SKM-1 (cell line): ENCODE results near the gene PDE3A.
"Not testable (repeated sequence)": the region's sequence is repeated elsewhere in the genome, so short reads cannot be mapped to it uniquely, and the experiment has no call there.

Experiments used
- DNase-seq: peaks from one replicate; lab custom pipeline; 2025; ENCODE audit not compliant: unreplicated experiment; lab: John Stamatoyannopoulos, UW

Gene PDE3A

DNA sequence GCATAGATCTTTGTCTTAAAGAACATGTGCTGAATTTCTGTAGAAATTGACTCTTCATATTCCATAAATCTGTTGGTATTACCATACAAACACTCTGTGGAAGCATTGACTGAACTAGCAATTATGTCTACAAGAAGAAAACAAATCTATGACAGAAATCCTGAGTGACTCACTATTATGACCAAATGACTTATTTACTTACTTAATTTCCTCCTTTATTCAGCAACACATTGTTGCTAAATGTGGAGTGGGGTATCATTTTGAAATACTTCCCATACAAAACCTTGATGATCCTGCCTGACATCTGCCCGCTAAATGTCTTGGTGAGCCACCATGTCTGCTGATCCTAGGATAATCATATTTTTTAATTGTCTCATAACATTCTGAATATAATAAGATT, 227.7 kb downstream of the PDE3A start:
- no peak for DNase-seq

DNA sequence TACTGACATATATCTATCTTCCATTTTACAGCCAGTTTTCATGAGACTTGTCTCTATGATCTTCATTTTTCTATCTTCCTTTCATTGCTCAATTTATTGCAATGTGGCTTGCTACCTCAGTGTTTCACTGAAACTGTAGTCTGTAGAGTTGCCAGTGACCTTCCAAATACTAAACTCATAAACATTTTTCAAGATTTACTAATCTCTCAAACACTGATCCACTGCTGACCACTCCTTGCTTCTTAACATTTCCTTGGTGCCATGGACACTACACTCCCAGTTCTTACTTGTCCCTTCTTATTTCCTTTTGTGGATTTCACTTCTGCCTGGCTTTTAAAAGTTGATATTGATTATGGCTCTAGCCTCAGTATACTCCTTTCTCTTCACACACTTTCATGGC, 231.4 kb downstream of the PDE3A start:
- no peak for DNase-seq

DNA sequence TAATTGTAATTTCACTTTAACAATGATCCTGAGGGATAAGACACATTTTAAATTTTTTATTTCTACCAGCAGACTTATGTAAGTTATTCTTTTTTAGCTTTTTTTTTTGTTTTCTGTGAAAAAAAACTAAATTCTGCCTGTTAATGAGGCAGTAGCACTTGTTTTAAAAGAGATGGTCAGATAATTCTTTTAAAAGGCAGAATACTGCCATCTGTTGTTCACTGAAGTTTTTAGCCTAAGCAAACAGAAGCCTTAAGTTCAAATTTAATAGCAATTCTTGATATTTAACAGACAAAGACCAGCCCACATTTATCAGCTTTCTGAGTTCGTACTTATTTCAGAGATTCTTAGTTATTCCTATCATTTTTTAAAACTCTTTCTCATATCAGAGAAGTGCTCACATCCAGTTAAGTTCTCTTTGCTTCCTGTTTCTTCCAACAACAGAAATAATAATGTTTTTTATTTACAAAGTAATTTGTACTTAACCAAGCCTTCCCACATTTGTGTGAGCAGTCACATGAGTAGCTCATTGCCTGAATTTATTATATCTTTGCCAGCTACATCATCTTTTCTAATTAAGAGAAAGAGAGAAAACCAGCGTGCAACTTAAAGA, 233.4 kb downstream of the PDE3A start:
- no peak for DNase-seq

DNA sequence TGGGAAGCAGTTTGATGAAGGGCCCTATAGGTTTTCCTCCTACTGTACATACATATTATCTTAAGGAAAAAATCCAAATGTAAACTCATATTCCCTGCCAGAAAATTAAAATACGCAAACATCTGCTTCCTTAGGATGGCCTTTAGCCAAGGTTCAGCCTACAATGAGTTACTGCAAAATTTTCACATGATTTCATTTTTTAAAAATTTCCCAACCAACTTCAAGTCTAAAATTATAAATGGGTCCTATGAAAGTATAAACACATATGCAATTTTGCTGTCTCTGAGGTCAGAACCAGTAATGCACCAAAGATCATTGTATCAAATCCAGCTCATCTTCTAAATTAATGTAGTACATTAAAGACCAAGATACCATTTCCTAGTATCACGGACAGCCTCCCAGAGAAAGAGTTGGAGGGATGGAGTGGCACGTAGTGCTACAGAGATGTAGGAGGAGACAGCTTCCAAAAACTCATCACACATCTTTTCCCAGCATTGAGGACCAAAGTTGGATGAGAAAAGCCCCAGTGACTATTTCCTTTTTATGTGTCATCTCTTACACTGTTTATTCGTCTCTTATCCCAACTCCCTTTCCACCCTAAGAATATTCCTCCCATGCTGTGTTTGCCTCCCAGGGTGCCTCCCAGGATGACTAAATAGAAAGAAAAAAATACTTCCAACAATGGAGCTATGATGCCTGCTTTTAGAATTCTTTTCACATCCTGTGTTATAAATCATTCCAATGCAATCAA, 234.5 kb downstream of the PDE3A start:
- no peak for DNase-seq

DNA sequence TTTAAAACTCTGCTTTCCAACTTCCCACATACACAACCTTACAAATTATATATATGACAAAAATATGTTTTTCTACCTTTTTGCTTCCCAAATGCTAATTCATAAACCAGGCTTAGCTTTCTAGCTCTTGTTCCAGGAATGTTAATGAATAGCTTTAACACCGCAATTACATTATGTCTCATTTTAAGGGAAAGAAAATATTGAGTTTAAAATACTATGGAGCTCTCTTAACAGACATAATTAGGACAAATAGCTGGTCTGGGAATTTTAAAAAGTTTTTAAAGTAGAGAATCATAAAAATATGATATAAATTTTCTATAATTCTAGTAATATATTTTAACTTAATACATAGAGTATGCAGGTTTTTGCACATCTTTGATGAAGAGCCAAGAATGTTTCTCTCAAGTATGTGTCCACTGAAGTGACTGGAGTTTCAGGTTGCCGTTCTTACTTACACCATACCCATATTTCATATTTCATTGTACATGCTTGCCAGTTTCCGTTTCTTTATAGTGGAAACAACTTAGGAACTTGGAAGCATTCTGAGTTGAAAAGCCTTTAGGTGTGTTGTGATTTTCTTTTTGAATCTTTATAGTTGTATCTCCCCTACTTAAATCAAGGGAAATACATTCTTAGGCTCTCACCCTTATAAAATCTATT, 236.2 kb downstream of the PDE3A start:
- no peak for DNase-seq

DNA sequence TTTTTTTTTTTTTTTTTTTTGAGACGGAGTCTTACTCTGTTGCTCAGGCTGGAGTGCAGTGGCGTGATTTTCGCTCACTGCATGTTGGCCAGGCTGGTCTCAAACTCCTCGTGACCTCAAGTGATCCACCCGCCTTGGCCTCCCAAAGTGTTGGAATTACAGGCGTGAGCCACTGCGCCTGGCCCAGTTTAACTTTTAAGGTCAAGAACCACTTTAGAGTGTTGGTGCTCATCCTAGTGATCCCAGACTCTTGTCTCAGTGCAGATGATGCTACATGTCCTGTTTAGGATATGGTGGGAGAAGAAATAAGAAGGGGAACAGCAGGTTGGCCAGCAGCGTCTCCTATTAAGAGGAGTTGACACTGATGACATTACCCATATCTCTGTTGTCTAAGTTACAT, 246.7 kb downstream of the PDE3A start:
- not testable (repeated sequence) for DNase-seq

DNA sequence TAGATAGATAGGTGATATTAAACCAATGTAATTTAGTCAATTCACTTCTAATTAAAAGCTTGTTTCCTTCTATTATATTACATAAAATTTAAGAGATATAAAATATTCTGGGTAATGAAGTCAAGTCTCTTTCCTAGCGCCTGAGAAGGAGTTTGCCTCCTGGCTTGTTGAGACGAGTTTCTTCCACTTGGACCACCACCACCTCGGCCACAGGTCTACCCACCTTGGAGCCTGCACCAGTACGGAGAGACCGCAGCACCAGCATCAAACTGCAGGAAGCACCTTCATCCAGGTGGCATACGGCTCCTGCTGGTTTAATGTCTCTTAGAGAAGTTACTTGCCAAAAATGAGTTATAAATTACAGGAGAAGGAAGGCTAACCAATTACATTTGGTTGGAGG, 247.8 kb downstream of the PDE3A start:
- DNase-seq: no peak

DNA sequence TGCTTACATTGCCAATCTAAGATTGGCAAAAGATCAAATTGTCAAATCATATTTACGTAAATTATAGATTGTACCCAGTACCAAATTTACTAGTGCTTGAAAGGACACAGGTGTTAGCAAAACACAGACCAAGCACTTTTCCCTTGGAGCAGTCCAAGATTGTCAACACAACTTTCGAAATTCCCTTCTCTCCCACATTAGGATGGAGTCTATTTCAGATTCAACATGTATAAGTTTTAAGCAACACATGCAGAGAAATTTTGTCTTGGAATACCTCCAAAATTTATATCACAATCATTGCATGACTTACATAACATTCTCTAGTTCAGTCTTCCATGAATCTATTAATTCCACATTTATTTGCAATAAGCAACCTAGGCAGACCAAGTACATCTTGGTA, 251.9 kb downstream of the PDE3A start:
- no peak for DNase-seq

DNA sequence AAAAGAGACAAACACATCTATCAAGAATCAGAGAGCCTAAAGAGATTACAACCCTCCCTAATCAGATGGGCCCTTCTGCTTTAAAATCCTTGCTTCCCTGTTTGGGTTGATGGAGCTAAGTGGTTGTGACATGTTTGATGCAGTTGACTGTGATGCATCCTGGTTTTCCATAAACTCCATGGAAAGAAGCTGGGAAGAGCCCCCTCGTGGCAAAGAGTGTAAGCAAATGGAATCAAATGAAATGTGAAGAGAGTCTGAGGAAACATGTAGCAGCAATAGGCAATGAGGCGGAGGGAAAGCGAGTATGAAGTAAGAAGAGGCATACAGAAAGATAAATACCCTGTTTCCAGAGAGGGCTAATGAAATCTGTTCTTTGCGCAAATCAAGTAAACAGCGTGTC, 256.4 kb downstream of the PDE3A start:
- DNase-seq: no peak

DNA sequence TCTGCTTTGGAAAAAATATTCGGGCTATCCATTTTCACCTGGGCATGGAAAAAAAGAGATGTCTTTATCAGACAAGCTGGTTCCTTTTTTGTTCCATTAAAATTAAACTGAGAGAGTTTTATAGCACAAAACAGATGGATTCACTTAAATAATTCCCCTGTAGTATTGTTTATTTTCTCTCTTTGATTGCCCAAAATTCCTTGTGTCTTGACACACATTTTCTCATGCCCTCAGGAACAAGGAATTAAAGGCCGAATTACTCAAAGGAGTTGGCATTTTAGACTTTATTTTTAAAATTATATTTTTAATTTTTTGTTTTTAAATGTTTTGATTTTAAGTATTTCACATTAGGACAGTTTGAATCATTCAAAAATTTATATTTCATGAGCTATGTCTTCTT, 257.2 kb downstream of the PDE3A start:
- no peak for DNase-seq

DNA sequence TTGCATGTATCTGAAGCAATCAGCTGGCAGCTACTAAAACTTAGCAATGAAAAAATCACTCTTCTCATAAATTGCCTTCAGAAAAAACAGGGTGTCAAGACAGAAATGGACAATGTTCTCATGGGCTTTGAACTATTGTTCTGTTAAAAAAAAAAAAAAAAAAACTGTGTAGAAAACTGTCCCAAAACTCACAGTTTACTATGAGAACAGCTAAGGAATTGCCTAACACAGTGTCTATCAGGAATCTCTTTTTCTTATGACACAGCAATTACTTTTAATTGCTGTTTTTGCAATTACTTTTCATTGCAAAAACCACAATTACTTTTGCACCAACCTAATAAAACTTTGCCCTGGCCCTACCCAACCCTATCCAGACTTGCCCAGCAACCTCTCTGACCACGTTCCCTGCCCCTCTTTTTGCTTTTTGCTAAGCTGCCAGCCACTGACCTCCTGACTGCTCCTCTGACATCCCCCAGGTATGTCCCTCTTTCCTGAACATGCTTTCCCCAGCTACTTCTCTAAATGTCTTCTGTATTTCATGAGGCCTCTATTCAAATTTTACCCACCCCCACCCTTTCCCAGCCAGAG, 258.8 kb downstream of the PDE3A start:
- peak; percentile 19 for DNase-seq

DNA sequence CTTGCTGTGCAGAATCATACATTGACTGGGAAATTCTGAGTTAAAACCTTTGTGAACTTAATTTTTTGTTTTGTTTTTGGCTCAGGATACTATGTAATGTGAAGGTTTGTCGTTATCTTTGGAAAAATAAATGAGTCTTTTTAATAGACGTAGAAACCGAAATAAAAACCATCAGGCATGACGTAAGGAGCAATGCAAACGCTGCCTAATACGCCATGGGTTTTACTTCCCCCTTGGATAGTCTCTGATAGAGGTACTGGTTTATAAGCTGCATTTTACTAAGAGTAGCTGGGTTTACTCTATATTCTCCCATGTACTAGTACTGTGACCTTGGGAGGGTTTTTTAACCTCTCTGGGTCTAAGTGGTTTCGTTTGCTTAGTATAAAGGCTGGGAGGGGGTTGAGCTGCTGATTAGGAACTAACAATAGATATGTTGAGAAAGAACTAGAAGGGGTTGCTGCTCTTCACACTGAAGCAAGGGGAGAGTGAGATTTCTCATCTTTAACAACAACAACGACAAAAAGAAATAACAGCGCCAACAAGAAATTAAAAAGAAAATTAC, 260.0 kb downstream of the PDE3A start:
- DNase-seq: no peak

DNA sequence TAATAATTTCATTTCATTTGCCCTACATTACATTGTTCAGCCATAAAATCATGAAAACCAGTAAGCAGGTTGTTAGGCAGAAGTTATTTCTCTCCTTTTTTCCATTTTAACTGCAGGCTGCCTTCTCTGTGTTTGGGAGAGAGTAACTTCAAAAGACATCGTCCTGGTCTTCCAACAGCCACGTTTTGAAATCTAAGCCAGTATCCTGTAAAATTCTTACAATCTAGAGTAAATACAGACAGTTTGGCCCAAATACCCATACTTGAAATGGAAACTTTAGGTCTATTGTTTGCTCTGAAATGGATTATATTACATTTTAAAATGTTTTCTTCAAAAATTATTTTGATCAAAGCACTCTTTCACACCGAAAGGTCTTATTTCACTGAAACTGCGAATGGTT, 260.7 kb downstream of the PDE3A start:
- no peak for DNase-seq

DNA sequence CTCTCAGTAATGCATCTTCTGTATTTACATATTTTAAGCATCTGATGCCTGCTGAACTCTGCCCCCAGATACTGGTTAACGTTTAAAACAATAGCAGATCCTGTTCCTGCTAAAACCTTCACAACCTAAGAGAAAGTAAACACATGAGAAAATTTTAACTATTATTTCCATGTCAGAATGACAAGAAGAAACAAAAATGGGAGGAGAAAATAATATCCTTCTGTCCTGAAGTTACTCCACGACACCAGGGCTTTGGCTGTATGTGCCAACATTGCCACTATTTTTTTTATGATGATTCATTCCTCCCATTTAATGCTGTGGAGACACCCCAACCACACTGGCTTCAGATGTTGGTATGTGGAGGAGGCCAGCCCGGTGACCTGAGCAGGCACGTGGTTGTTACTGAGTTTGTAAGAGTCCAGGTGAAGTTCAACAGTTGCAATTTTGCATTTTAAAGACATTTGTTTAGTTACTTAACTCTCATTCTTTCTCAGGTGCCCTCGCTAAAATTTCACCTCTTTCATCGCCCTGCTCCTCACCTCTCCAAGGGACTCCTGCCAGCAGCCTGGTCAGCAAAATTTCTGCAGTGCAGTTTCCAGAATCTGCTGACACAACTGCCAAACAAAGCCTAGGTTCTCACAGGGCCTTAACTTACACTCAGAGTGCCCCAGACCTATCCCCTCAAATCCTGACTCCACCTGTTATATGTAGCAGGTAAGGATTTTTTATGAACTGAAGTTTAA, 261.2 kb downstream of the PDE3A start:
- no peak for DNase-seq

DNA sequence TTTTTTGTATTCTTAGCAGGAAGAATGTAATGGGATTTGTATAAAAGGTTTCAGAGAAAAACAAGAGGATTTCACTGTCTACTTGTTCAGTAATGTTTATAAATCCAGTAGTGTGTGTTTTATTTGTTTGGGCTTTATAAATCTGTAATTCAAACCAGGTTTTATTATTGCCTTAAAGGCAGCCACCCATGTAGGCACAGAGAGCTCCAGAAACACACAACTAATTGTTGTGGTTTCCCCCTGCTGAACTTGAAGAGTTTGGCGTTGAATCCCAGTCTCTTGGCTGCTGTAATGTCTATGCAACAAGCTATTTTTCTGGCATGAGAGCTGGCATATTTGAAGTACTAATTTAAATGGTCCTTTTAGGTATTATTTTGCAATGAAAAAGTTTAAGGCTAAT, 263.4 kb downstream of the PDE3A start:
- DNase-seq: no peak

DNA sequence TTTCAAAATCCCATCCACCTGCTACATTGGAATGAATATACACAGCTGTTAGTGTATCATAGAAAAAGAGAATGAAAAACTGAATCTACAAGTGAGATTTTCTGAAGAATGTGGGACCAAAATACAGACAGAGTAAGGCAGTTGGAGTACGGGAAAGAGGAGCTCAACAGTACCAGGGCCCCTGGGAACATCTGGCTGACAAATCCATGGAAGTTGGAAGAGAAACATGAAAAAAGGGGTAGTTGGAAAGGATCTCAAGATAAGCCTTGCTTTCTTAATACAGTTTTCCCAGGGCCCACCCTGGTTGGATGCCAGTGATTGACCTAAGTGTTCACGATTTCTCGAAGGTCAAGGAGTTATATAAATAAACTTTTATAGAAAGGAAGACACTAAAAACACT, 272.8 kb downstream of the PDE3A start:
- DNase-seq: no peak

DNA sequence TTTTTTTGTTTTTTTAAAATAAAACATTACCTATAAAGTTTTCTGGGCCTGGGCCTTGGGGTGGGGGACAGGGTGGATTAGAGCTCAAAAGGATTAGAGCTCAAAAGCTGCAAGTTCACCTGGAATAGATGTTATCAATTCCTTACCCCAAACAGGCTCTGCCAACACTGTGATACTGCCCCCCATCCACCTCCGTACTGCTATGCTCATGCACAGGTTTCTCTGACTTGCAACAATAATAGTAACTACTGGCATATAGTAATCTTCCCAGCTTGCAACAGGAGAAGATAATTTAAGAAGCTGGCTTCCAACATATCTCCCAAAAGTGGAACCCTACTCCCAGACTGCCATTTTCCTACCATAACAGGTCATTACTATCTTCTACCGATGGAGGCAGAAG, 275.5 kb downstream of the PDE3A start:
- no peak for DNase-seq

DNA sequence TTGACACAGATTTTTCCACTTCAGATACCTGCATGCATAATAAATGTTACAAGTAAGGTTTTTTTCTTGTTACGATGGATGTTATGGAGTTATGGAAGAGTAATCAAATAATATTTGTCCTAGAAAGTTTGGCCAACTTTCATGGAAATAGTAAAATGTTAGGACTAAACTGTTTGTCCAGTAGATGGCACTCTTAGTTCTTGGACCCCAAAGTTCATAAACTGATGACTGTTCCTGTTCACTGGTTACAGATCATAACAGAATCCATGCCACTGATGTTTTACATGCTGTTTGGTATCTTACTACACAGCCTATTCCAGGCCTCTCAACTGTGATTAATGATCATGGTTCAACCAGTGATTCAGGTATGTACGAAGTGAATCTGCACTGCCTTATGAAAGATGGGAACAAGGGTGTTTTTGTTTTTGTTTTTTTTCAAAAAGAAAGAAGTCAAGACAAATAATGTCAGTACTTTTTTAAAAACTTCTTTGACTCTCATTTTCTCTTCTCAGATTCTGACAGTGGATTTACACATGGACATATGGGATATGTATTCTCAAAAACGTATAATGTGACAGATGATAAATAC, 278.0 kb downstream of the PDE3A start:
- DNase-seq: peak; percentile 5

DNA sequence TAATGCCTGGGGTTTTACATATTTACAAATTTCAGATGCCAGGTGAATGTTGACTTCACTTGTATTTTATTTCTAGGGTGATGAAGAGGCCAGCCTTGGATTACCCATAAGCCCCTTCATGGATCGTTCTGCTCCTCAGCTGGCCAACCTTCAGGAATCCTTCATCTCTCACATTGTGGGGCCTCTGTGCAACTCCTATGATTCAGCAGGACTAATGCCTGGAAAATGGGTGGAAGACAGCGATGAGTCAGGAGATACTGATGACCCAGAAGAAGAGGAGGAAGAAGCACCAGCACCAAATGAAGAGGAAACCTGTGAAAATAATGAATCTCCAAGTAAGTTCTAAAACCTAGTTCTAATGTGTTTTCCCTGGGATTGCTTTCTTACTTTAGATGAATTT, 285.5 kb downstream of the PDE3A start:
- no peak for DNase-seq

DNA sequence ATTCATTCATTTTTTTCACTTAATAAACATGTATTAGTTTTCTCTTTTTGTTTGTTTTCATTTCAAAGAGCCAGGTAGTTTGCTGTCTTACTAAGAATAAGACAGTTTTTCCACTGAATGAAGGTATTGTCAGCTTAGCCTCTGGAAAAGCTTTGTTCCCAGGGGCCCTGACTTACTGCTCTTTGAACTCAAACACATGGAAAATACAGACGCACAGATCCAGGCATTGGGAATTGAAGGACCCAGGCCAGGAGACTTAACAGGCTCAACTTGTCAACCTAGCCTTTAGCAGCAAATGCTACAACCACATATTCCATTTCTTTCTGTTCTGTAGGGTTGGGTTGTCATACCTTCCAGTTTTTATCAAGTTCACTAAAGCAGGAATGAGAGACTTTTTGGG, 288.3 kb downstream of the PDE3A start:
- DNase-seq: no peak

DNA sequence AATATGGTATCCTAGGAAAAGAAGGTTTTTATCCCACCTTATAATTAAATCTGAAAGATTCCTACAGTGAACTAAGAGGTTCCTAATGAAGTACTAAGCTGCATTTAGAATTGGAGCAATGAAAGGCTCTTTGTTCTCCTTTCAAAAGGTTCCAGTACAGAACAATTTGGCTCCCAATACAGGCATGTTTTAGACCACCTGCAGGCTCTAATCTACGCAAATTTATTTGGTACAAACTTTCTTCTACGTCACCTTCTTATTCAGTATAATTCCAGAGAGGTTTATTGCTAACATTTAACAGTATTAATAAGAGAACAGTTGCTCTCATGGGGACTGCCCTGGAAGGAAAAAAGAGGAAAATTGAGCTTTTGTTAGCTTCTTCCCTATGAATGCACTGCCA, 289.2 kb downstream of the PDE3A start:
- no peak for DNase-seq
